CD4-positive, alpha-beta T cell (primary cell): Measurements from ENCODE around the gene SPOCD1. TPM values are rescaled to one million over a fixed set of nuclear protein-coding genes. Genes with fewer than 3 reads are reported as not detected.

Experiments
- ATAC-seq: fragments of 200-7000 bp; cut with Tn5 transposase; one replicate; pipeline ENCODE4 v1.10.0; 2022; ENCODE audit warnings: mild to moderate bottlenecking; ENCODE audit not compliant: poor library complexity
- CTCF ChIA-PET: fragments of 350-600 bp; sonication (Branson Sonifier 250); formaldehyde crosslinking; loops from one replicate; lab custom pipeline; 2021; ENCODE audit warnings: antibody characterized with exemption, inconsistent platforms; lab: Charles Lee
- POLR2A ChIA-PET: fragments of 350-600 bp; sonication (Branson Sonifier 250); formaldehyde crosslinking; loops from one replicate; lab custom pipeline; 2021; ENCODE audit warnings: antibody characterized with exemption, inconsistent platforms; lab: Charles Lee
- DNase-seq, 14 experiments: peaks; one replicate each; pipeline ENCODE4 v3.0.0-alpha.2; 2013 to 2020; ENCODE audit warnings: mixed read lengths in 2 of 14
- H3K27ac ChIP-seq, 2 donors: one replicate each; pipeline versions ENCODE4 v1.5.1 to v1.7.0; 2013; ENCODE audit warnings: low read length in 2 of 2, low read depth in 1 of 2, mild to moderate bottlenecking in 1 of 2
- H3K27me3 ChIP-seq, 2 experiments: 1 replicate in 1 of 2; 2 replicates in 1 of 2; pipeline versions ENCODE4 v1.6.1 to v1.7.0; 2013; ENCODE audit warnings: low read length in 2 of 2, control low read depth in 1 of 2, mild to moderate bottlenecking in 1 of 2, moderate library complexity in 1 of 2; ENCODE audit not compliant: insufficient read depth in 2 of 2, control insufficient read depth in 1 of 2
- H3K36me3 ChIP-seq: one replicate; pipeline ENCODE4 v1.6.1; 2013; ENCODE audit warnings: low read length, control low read depth; ENCODE audit not compliant: insufficient read depth
- H3K4me1 ChIP-seq: one replicate; pipeline ENCODE4 v1.6.1; 2013; ENCODE audit warnings: low read length, control low read depth; ENCODE audit not compliant: insufficient read depth
- H3K4me3 ChIP-seq: one replicate; pipeline ENCODE4 v1.5.1; 2013; ENCODE audit warnings: mild to moderate bottlenecking, low read length, moderate library complexity
- H3K9me3 ChIP-seq, 2 experiments: 1 replicate in 1 of 2; 2 replicates in 1 of 2; pipeline versions ENCODE4 v1.6.1 to v1.7.0; 2013; ENCODE audit warnings: low read length in 2 of 2, mild to moderate bottlenecking in 2 of 2, control low read depth in 1 of 2, moderate library complexity in 1 of 2; ENCODE audit not compliant: control insufficient read depth in 1 of 2, insufficient read depth in 1 of 2
- H3K27ac Mint-ChIP-seq: one replicate; pipeline ENCODE4 v1.8.0; 2020; ENCODE audit warnings: mixed read lengths
- H3K27me3 Mint-ChIP-seq: one replicate; pipeline ENCODE4 v1.8.0; 2021; ENCODE audit warnings: mixed read lengths
- H3K36me3 Mint-ChIP-seq: one replicate; pipeline ENCODE4 v1.8.0; 2021; ENCODE audit warnings: low read depth, mixed read lengths
- H3K4me1 Mint-ChIP-seq: one replicate; pipeline ENCODE4 v1.8.0; 2021; ENCODE audit warnings: low read depth, mixed read lengths
- H3K4me3 Mint-ChIP-seq: one replicate; pipeline ENCODE4 v1.8.0; 2020; ENCODE audit warnings: mild to moderate bottlenecking, mixed read lengths
- H3K9me3 Mint-ChIP-seq: one replicate; pipeline ENCODE4 v1.8.0; 2020; ENCODE audit warnings: mixed read lengths
- CTCF ChIP-seq: fragments of 200-600 bp; IDR thresholded peaks from one replicate; pipeline ENCODE4 v1.8.0; 2022; ENCODE audit warnings: antibody characterized with exemption, mild to moderate bottlenecking
- intact Hi-C, 2 experiments: fragments of 100-400 bp; cut with DNase I in 1 of 2; cut with micrococcal nuclease in 1 of 2; formaldehyde crosslinking; loops; one replicate each; pipeline versions ENCODE4 v1.15.1 to v1.9.0; 2023 to 2025; cut with DNase I, micrococcal nuclease
- total RNA-seq, 174 experiments: library from RNA in 2 of 174; stranded (reverse) in 2 of 174; gene quantifications; one replicate each; pipeline ENCODE4 v1.2.3 and lab custom pipeline; 2021 to 2026

The SPOCD1 gene
- total RNA-seq, 2 experiments from 2014 or later = 0.11 to 0.27 TPM

- no peaks in the 10 kb centered on the region for H3K36me3 ChIP-seq
- Mint-ChIP-seq H3K36me3 (no peaks in the 10 kb centered on the region), H3K4me1 (peaks cover 10% of the 10 kb centered on the region), H3K27ac (no peak overlapping the region), H3K27me3 (no peaks in the 10 kb centered on the region), H3K4me3 (no peak overlapping the region), H3K9me3 (no peaks in the 10 kb centered on the region)
- peaks cover 0 to 4% of the 10 kb centered on the region in 2 experiments for H3K27me3 ChIP-seq
- no peak for TF ChIP-seq CTCF
- POLR2A ChIA-PET = no interaction called here
- intact Hi-C loops = no loop called here
- ATAC-seq (no peak), DNase-seq (no peak)
- H3K9me3 ChIP-seq = no peaks in the 10 kb centered on the region
- no peak overlapping the region for H3K4me3 ChIP-seq
- no peak overlapping the region for H3K27ac ChIP-seq
- H3K4me1 ChIP-seq = no peaks in the 10 kb centered on the region
- CTCF ChIA-PET = no interaction called here
These were observed 15.2 kb downstream of the SPOCD1 start for GRCh38 chr1:31800674-31800967.

GRCh38 chr1:31799895-31800673 is 15.7 kb downstream of the SPOCD1 start:
- no peak overlapping the region for H3K4me3 Mint-ChIP-seq
- intact Hi-C loops = no loop called here
- Histone ChIP-seq H3K27me3 (peaks cover 0 to 4% of the 10 kb centered on the region in 2 experiments), H3K4me3 (no peak overlapping the region), H3K4me1 (no peaks in the 10 kb centered on the region), H3K27ac (no peak overlapping the region), H3K9me3 (no peaks in the 10 kb centered on the region), H3K36me3 (no peaks in the 10 kb centered on the region)
- DNase-seq (no peak), ATAC-seq (no peak)
- ChIA-PET CTCF (no interaction called here), POLR2A (no interaction called here)
- no peak for TF ChIP-seq CTCF
- no peaks in the 10 kb centered on the region for H3K9me3 Mint-ChIP-seq
- no peaks in the 10 kb centered on the region for H3K36me3 Mint-ChIP-seq
- peaks cover 10% of the 10 kb centered on the region for H3K4me1 Mint-ChIP-seq
- H3K27ac Mint-ChIP-seq = no peak overlapping the region
- H3K27me3 Mint-ChIP-seq = no peaks in the 10 kb centered on the region

- ChIA-PET CTCF (no interaction called here), POLR2A (no interaction called here)
- no peaks in the 10 kb centered on the region for H3K9me3 ChIP-seq
- Mint-ChIP-seq H3K27me3 (no peaks in the 10 kb centered on the region), H3K36me3 (no peaks in the 10 kb centered on the region), H3K27ac (no peak overlapping the region), H3K9me3 (no peaks in the 10 kb centered on the region), H3K4me3 (no peak overlapping the region), H3K4me1 (peaks cover 10% of the 10 kb centered on the region)
- no peaks in the 10 kb centered on the region for H3K36me3 ChIP-seq
- H3K27me3 ChIP-seq = peaks cover 0 to 4% of the 10 kb centered on the region in 2 experiments
- intact Hi-C loops = no loop called here
- ATAC-seq (no peak), DNase-seq (no peak)
- H3K4me1 ChIP-seq = no peaks in the 10 kb centered on the region
- H3K4me3 ChIP-seq = no peak overlapping the region
- no peak for TF ChIP-seq CTCF
- H3K27ac ChIP-seq = no peak overlapping the region
These were observed 16.5 kb downstream of the SPOCD1 start for GRCh38 chr1:31799196-31799894.
